ENCODE data around the gene FMO4.
"Not testable (repeated sequence)": the region's sequence is repeated elsewhere in the genome, so short reads cannot be mapped to it uniquely, and the experiment has no call there.

Gene FMO4, protein sequence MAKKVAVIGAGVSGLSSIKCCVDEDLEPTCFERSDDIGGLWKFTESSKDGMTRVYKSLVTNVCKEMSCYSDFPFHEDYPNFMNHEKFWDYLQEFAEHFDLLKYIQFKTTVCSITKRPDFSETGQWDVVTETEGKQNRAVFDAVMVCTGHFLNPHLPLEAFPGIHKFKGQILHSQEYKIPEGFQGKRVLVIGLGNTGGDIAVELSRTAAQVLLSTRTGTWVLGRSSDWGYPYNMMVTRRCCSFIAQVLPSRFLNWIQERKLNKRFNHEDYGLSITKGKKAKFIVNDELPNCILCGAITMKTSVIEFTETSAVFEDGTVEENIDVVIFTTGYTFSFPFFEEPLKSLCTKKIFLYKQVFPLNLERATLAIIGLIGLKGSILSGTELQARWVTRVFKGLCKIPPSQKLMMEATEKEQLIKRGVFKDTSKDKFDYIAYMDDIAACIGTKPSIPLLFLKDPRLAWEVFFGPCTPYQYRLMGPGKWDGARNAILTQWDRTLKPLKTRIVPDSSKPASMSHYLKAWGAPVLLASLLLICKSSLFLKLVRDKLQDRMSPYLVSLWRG

DNA sequence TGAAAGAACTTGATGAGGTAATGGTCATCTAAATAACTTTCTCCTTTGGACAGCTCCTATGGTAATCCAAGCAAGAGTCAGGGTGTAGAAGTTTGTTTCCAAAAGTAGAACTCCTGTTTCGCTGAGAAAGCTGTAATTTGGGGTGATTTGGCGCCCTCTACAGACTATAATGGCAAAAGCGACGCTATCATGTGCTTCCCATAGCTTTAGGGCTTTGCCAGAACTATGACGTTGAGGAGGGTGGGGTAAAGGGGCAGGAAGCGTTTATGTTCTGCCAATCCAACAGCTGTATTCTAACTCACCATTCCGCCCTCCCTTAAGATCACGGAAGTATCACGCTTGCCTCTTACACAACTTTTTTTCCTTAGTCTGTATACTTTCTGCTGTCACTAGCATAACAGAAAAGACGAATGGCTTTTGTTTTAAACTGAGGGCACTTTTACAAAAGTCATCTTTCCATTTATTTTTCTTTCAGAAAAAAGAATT lies at the start of gene FMO4:
TSS of gene FMO4 (plus strand) at position 349 of the 486 bp plus-strand sequence. CDS start 5,643 bp downstream, outside the sequence.
- DNase-seq: peak; percentile 60

DNA sequence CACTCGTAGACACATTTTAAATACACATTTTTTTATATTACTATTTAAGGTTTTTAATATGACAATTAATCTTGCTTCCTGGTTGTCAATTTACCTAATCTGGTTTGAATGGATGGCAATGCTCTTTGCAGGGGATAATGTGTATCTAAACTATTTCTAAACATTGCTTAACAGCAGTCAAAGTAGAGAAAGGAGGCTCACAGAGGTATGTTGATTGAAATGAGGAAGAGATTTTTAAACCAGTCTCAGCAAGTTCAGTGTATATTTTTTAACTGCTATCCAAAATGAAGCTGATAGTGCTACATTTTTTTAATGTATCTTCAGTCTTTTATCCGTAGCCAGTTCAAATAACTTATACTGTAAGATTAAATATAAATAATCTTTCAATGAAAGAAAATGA lies 48.3 kb upstream of the FMO4 start:
- no peak for DNase-seq

DNA sequence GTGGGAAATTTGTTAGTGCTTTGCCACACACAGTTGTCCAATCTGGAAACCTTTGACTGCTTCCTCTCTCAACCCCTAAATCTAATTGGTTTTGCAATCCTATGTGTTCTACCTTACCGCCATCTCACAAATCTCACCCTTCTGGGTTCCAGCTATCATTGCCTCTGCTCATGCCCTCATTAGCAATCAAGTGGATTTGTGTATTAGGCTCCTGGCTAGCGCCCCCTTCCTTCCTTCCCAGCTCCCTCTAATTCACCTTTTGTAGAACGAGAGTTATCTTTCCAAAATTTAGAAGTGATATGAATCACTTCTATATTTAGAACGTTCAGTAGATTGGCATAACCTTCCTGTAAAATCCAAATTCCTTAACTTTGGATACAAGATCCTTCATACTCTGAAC lies 47.1 kb upstream of the FMO4 start:
- DNase-seq: no peak

DNA sequence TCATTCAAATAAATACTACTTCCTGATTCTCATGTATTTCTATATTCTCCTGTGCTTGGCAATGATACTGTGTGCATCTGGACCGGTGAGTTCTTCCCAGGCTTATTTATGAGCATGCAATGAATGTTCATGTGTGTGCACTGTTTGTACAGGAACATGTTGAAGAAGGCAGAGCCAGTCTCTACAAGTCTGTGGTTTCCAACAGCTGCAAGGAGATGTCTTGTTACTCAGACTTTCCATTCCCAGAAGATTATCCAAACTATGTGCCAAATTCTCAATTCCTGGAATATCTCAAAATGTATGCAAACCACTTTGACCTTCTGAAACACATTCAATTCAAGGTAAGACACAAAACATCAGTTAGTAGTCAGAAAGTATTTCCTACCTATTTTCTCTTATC lies 46.6 kb upstream of the FMO4 start:
- DNase-seq: no peak

DNA sequence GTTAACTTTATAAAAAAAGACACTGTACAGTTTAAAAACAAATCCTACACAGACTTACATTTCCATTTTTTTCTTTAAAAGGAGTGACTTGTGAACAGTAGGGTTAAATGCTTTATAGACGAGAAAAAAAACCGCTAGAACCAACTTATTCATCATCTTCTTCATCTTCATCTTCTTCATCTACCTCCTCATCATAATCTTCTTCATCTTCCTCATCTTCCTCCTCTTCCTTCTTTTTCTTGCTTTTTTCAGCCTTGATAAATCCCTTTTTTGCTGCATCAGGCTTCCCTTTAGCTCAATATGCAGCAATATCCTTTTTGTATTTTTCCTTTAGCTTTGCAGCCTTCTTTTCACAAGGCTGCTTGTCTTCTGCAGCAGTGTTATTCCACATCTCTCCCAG lies 43.2 kb upstream of the FMO4 start:
- DNase-seq: no peak

DNA sequence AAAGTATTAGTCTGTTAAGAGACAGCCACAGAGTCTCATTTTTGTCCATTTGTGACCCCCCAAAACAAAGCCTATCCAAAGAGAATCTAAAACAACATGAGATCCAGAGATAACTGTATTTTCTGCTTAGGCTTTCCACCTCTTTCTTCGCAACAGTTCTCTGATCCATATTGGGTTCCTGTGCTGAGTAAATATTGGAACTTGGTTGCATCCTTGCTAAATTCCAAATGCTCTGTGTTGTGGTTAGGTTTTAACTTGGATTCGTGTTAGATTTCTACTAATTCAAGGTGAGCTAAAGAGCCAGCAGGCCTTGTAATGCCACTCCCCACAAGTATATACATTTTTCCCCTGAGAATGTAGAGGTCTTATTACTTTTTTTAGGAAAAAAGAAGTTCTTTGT lies 36.4 kb upstream of the FMO4 start:
- no peak for DNase-seq

DNA sequence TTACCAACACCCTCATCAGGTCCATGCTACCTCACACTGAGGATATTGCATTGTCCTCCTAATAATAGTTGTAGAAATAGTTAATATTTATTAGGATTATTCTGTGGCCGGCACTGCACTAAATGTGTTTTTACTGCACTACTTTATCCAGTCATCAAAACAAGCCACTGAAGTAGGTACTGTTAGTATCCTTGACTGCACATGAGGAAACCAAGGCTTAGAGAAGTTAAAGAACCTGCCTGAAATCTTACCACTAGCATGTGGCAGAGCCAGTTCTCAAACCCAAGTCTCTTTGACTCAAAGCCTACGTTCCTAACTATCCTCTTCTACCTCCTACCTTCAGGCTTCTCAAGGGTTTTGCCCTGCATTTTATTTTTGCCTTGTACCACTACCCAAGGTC lies 34.7 kb upstream of the FMO4 start:
- DNase-seq: no peak

DNA sequence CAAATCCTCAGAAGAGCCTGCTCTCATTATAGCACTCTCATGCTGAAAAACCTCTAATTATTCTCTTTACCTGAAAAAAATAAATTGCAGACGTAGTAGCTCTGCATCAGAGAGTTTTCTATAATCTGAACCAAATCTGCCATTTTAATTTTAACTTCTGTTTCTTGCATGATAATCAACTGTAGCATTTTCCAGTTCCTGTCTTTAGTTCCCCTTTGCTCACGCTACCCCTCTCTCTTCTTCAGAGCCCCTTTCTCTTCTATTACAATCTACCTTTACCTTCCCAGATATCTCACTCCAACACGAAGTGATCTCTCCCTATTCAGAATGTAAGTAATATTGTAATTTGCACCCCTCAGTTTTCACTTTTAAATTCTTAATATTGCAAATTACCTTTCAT lies 34.3 kb upstream of the FMO4 start:
- no peak for DNase-seq

DNA sequence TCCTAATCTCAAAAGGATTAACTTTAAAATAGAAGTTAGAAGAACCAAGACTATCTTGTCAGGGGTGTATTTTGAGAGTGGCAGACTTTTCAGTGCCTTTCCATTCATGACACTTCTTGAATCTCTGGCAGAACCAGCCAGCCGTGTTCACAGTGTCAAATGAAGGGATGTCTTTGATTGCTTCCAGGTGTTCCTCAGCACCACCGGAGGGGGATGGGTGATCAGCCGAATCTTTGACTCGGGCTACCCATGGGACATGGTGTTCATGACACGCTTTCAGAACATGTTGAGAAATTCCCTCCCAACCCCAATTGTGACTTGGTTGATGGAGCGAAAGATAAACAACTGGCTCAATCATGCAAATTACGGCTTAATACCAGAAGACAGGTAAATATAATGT lies 33.4 kb upstream of the FMO4 start:
- no peak for DNase-seq

DNA sequence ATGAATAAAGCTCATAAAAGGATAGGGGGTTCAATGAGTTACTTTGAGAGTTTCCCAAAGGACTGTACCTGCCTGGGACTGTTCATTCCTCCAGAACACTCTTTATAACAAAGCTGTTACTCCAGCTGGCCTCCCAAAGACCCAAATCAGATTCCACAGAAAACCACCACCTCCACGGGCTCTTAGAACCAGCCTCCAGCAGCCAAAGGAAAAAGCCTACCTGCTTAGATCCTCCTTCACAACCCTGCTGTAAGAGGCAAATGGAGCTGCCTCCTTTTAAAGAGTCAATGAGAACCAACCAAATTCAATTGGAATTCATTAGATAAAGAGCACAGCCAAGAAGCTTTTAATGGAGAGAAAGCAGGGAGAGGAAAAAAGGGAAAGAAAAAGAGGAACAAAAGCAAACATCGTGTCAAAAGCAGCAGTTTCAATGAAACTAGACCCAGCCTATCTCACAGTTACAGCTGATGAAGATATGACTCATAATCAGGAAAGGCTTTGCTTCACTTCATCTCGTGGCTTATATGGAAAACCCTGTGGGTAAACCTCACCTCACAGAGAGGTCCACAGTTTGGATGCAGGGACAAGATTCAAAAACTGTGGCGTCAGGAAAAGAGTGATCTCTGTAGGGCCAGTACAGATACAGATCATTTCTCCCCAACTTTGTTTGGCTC lies 27.8 kb upstream of the FMO4 start:
- no peak for DNase-seq

DNA sequence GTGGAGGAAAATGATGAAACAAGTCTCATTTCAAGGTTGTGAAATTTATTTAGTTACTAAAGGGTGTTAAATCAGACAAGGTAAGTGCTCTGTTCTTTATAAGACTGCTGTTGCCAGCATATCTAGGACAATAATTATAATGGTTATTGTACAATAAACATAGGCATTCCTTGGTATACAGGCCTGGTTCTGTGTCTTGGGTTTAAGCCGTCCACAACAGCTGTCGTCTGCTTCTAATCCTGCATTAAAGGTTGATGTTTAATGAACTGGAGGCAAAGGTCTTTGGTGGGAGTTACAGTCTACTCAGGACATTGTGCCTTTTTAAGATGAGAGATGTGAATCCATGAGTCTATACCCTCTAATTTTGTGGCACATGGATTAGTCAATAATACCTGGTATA lies 23.4 kb upstream of the FMO4 start:
- DNase-seq: no peak

DNA sequence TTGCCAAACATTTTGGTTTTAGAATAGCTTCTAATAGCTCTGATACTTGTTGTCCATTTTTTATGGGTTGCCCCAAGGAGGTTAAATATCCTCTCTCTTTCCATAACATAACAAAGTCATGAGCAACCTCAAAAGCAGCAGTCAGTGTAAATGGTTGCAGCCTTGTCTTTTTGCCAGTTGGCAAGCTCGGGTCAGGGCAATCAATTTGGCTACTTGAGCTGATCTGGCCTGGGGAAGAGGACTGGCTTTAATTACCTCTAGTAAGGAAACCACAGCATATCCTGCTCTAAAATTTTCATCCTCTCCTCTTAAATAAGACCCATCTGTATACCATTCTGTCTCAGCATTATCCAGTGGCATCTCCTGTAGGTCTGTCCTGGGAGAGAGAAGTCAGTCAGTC lies 21.2 kb upstream of the FMO4 start:
- DNase-seq: no peak

DNA sequence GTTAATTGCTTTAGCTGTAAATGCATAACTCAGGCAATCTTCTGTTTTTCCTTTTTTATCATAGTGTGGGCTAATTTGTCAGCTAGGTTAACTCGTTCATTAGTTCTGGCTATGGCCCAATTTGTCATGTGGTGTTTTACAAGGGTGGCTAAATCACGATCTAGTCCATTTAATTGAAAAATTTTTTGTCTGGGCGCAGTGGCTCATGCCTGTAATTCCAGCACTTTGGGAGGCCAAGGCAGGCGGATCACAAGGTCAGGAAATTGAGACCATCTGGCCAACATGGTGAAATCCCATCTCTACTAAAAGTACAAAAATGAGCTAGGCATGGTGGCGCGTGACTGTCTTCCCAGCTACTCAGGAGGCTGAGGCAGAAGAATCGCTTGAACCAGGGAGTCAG lies 18.6 kb upstream of the FMO4 start:
- DNase-seq: not testable (repeated sequence)

DNA sequence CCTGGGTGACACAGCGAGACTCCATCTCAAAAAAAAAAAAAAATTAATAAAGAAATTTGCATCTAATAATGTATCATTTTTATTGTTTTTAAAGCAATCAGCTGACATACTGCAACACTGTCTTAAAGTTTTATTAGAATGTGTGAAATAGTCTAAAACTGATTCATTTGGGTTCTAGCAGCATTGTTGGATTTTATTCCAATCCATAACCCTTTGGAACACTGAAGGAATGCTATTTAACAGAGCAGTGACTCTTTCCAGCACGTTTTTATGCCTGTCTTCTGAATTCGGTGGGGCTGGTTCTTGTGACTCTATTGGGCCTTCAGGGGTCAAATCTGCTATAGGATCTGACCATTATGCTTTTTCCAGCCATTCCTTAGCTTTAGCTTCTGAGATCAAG lies 18.2 kb upstream of the FMO4 start:
- DNase-seq: no peak

DNA sequence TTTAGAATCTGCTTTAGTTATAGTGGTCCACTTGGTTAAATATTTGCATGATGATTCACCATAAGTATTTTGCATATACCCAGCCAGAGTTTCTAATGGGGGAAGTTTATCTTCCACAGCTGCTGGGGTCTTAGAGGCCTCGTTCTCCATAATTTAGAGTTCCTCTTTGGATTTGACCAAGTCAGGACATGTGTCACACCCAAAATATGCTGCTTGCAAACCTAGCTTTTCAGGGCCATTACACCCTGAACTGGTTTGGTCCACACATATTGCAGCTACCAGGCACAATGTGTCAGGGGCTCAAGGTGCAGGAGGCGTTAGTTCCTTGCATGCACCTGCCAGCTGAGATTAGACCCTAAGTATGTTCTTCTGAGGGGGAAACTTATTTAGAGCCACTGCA lies 17.1 kb upstream of the FMO4 start:
- no peak for DNase-seq

DNA sequence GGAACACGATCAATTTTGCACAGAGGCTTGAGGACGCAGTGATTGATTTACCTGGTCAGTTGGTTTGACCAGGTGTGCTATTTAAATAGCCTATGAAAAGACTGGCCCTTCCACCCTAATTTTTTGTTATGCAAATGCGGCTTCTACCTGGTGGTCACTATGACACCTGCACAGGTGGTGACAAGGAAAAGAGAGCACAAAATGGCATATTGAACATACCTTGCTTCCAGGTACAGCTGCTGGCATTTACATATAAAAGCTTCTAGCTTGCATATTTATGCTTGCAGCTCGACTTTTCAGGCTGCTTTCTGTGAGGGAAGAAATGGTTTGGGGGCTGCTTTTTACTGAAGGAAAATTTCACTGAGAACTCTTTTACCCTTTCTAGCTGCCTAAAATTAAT lies 15.3 kb upstream of the FMO4 start:
- DNase-seq: no peak

DNA sequence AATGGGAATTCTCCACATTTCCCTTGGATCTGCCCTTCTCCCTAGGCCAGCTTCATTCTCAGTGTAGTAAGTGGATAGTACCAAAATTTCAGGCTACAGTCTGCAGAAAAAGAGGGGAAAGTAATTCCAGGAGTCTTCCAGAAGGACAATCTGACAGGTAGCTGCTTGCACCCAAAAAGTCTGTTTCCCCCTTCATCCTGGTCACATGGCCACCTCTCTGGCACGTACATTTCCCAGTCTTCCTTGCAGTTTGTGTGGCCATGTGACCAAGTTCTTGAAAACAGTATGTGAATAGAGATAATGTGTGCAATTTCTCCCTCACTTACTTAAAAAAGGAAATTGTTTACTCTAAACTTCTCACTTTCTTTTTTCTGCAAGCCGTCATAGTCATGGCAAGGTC lies 14.6 kb upstream of the FMO4 start:
- no peak for DNase-seq

DNA sequence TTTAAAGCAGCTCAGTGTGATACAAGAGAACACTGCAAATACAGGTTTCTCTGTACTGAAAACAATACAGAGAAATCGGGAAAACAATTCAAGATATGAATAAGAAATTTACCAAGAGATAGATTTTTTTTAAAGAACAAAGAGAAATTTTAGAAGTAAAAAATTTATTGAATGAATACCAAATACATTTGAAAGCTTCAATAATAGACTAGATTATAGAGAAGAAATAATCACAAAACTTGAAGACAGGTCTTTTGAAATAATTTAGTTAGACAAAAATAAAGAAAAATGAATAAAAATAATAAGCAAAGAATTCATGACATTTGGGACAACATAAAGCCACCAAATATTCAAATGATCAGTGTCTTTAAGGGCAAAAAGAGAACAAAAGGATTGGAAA lies 13.6 kb upstream of the FMO4 start:
- no peak for DNase-seq

DNA sequence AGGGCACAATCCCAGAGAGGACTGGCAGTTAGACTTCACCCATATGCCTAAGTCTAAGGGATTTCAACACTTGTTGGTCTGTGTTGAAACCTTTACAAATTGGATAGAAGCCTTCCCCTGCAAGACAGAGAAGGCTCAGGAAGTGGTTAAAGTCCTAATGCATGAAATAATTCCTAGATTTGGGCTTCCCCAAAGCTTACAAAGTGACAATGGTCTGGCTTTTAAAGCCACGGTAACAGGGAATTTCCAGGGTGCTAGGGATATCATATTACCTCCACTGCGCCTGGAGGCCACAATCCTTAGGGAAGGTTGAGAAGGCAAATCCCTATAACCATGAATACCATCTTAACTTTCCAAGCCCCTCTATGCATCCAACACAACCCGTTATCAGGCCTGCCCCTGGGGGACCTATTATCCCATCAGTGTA lies 3.3 kb upstream of the FMO4 start:
- no peak for DNase-seq

DNA sequence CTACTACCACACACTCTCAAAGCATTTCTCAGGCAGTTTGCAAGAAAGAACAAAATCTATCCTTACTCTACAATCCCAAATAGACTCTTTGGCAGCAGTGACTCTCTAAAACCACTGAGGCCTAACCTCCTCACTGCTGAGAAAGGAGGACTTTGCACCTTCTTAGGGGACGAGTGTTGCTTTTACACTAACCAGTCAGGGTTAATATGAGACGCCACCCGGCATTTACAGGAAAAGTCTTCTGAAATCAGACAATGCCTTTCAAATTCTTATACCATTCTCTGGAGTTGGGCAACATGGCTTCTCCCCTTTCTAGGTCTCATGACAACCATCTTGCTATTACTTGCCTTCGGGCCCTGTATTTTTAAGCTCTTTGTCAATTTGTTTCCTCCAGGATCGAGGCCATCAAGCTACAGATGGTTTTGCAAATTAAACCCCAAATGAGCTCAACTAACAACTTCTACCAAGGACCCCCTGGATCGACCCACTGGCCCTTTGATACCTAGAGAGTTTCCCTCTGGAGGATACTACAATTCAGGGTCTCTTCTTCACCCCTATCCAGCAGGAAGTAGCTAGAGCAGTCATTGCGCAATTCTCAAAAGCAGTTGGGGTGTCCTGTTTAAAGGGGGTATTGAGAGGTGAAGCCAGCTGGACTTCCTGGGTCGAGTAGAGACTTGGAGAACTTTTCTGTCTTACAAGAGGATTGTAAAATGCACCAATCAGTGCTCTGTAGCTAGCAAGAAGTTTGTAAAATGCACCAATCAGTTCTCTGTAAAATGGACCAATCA lies 2.0 kb upstream of the FMO4 start:
- no peak for DNase-seq

DNA sequence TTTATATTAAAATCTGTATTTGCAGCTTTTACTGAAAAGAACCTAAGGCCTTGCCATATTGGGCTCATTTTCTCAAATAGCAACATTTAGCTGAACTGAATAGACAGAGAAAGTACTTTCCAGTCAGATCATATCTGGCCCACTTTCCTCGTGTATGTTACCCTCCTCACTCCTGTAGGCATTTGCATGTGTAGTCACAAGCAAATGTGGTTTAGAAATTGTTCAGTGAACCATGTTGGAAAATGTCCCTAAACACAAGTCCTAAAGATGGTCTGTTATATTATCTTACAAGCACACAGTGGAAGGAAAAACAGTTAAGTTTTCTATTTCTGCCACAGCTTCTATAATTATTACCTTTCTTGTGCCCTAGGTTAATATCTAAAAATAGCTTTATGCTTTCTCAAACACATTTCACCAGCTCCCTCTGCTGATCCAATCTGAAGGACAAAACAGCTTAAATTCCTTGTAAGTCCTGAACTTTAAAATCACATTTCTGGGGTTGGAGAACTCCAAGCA lies 606 bp upstream of the FMO4 start:
- DNase-seq: no peak

DNA sequence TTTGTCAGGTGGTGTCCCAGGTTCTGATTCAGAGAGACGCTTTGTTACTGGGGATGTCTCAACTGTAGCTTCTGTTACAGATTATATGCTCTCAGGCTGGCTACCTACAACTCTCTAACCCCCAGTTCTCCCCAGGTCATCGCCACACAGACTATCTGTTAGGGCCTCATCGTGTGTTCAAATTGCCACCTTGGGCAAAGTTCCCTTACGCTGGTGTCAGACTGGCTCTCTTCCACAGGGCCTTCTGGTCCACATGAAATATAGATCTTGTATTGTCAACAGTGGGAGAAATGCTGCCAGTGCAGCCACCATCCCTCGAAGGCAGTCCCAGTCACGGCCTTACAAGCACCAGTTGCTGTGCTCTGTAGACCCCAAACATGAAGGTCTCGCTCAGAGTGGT lies 15.3 kb downstream of the FMO4 start:
- DNase-seq: no peak

DNA sequence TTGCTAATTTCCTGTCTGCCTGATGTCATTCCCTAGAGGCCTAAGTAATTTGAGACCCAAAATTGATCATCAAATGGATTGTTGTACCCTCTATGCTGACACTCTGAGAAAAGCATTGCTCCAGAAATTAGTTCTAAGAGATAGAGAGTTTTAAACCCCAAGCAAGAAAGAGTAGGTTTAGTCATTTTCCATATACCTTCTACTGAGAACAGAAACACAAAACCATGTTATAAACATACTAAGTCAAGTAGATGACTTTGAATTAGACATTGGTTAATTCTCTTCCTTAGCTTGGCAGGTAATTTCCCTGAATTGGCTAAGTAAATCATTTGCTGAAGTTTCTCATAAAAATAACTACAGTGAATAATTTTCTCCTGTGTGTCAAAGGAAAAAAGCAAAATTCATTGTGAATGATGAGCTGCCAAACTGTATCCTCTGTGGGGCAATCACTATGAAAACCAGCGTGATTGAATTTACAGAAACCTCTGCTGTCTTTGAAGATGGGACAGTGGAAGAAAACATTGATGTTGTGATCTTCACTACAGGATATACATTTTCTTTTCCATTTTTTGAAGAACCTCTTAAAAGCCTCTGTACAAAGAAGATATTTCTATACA lies 20.1 kb downstream of the FMO4 start:
- no peak for DNase-seq
